ENCODE data around the gene GAPDHS.

GRCh38 chr19:35531291-35531690 lies 2.0 kb upstream of the GAPDHS start:
- TF ChIP-seq CTCF (conservative IDR thresholded peaks at IDR 0.05; ENCODE audit: low read depth, low read length): no peak
- no peak for TF ChIP-seq EZH2 (IDR thresholded peaks at IDR 0.05; ENCODE audit: low read length, unreplicated experiment)
- no peak for TF ChIP-seq EZH2phosphoT487 (IDR thresholded peaks at IDR 0.05; ENCODE audit: borderline replicate concordance, low read length)

All from PC-3 (cell line).